Gastroesophageal sphincter (tissue), 4 donors: ENCODE results near the gene INTS15. TPM values are rescaled to one million over a fixed set of nuclear protein-coding genes. Genes with fewer than 3 reads are reported as not detected.
A peak's percentile ranks its signal among the peaks of the same experiment; 100 is the strongest.

ENCODE experiments used
- ATAC-seq: fragments of 150-250 bp; one replicate; pipeline ENCODE4 v1.9.1; 2016; ENCODE audit warnings: mild to moderate bottlenecking, moderate library complexity
- H3K27ac ChIP-seq, 4 donors: fragments of 200-600 bp; sonication (generic) in 3 of 4; 1 replicate in 3 of 4; 2 replicates in 1 of 4; pipeline ENCODE4 v1.5.1; 2016 to 2019
- H3K27me3 ChIP-seq: fragments of 200-600 bp; sonication (generic); one replicate; pipeline ENCODE4 v1.5.1; 2019
- H3K36me3 ChIP-seq, 2 donors: fragments of 200-600 bp; sonication (generic); one replicate each; pipeline ENCODE4 v1.5.1; 2019; ENCODE audit warnings: control low read depth in 1 of 2
- H3K4me1 ChIP-seq, 3 donors: fragments of 200-600 bp; sonication (generic); 1 replicate in 2 of 3; 2 replicates in 1 of 3; pipeline ENCODE4 v1.5.1; 2016 to 2019; ENCODE audit warnings: control low read depth in 2 of 3
- H3K4me3 ChIP-seq, 2 donors: fragments of 200-600 bp; sonication (generic); one replicate each; pipeline ENCODE4 v1.5.1; 2019; ENCODE audit warnings: mild to moderate bottlenecking in 1 of 2, moderate library complexity in 1 of 2
- H3K9me3 ChIP-seq, 3 donors: fragments of 200-600 bp; sonication (generic); one replicate each; pipeline ENCODE4 v1.5.1; 2017 to 2019; ENCODE audit warnings: control low read depth in 2 of 3
- EP300 ChIP-seq: sonication (generic); formaldehyde crosslinking; IDR thresholded peaks from one replicate; pipeline ENCODE4 v1.6.1; 2017; ENCODE audit warnings: antibody characterized with exemption, mild to moderate bottlenecking
- POLR2A ChIP-seq, 2 donors: fragments of 450-650 bp; IDR thresholded peaks; one replicate each; pipeline ENCODE4 v1.6.1; 2017; ENCODE audit warnings: antibody characterized with exemption in 2 of 2, mild to moderate bottlenecking in 2 of 2, moderate library complexity in 1 of 2
- POLR2AphosphoS5 ChIP-seq: sonication (generic); formaldehyde crosslinking; IDR thresholded peaks from one replicate; pipeline ENCODE4 v1.6.1; 2017; ENCODE audit warnings: antibody characterized with exemption
- WGBS, 2 donors: methylation state at CpG; one replicate each; pipeline ENCODE4 v1.1.5; 2018; ENCODE audit warnings: low coverage in 1 of 2; 5-methylcytosine and 5-hydroxymethylcytosine counted together
- total RNA-seq, 4 donors: library from RNA; depleted of rRNA; stranded (reverse); fragments of >200 nt; gene quantifications; one replicate each; pipeline ENCODE4 v1.1.0, GENCODE V29; 2016
- TF ChIP-seq, protein P1 (sequence below), 4 experiments: fragments of 200-600 bp in 2 of 4; fragments of 450-650 bp in 2 of 4; sonication (generic) in 1 of 4; IDR thresholded peaks; one replicate each; pipeline ENCODE4 v1.5.1; 2017 to 2019; ENCODE audit warnings: antibody characterized with exemption in 4 of 4, mild to moderate bottlenecking in 2 of 4, moderate library complexity in 2 of 4

Gene INTS15
- total RNA-seq, 4 donors from 2014 or later: 25.6 to 34.5 (median 32.5) TPM

DNA sequence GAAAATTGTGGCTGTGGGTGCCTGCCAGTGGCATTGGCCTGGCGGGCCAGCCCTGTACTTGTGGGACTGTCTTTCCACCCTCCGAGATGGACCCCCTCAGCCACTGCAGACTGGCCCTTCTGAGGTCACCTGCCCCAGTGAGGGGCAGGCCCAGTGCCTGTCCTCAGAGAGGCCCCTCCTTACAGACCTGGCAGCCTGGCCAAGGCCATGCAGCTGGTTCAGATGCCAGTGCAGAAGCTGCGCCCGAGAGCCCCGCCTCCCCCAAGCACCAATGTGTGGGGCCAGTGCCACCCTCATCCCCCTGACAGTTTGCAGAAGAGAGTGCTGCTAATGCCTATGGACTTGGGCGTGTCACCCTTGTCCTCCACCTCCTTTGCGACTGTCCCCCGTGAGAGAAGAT, 57.3 kb downstream of the INTS15 start:
- Histone ChIP-seq H3K36me3 (peaks cover 0 to 100% of the 10 kb centered on the region in 2 donors), H3K4me3 (no peak overlapping the region), H3K9me3 (peaks cover 0 to 3% (median 0%) of the 10 kb centered on the region in 3 donors), H3K4me1 (no peaks in the 10 kb centered on the region), H3K27me3 (no peaks in the 10 kb centered on the region), H3K27ac (no peak overlapping the region)
- WGBS, 2 donors: 55% methylated on average over 2 of the region's 8 CpGs; no CpG with 5 or more reads in 1 of the 2 donors
- ATAC-seq: no peak
- TF ChIP-seq, protein P1, sequence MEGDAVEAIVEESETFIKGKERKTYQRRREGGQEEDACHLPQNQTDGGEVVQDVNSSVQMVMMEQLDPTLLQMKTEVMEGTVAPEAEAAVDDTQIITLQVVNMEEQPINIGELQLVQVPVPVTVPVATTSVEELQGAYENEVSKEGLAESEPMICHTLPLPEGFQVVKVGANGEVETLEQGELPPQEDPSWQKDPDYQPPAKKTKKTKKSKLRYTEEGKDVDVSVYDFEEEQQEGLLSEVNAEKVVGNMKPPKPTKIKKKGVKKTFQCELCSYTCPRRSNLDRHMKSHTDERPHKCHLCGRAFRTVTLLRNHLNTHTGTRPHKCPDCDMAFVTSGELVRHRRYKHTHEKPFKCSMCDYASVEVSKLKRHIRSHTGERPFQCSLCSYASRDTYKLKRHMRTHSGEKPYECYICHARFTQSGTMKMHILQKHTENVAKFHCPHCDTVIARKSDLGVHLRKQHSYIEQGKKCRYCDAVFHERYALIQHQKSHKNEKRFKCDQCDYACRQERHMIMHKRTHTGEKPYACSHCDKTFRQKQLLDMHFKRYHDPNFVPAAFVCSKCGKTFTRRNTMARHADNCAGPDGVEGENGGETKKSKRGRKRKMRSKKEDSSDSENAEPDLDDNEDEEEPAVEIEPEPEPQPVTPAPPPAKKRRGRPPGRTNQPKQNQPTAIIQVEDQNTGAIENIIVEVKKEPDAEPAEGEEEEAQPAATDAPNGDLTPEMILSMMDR (IDR thresholded peaks at IDR 0.05): no peak
- no peak for TF ChIP-seq POLR2AphosphoS5
- no peak for TF ChIP-seq EP300
- no peak for TF ChIP-seq POLR2A (IDR thresholded peaks at IDR 0.05)

DNA sequence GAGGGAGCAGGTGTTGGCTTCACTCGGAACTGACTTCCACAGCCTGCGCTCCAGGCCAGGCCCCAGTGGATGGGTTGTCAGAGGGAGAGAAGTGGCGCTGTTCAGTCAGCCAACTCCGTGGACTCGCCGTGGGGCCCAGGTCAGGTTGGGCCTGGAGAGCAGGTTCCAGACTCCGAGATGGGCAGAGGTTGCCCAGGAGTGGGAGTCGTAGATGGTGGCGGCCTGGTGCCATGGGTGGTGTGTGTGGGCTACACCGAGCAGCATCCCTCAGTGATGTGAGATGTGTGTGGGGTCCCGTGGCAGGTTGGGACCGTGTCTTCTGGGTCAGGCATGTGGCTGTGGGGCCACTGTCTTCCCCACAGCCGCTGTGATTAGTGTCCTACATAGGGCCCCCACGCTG, 57.7 kb downstream of the INTS15 start:
- no peaks in the 10 kb centered on the region for H3K4me1 ChIP-seq
- peak; percentile 9 for ATAC-seq
- no CpG with 5 or more reads among the region's 14 CpGs for WGBS, 2 donors
- no peak overlapping the region for H3K4me3 ChIP-seq
- TF ChIP-seq POLR2A (IDR thresholded peaks at IDR 0.05) (no peak), EP300 (no peak), POLR2AphosphoS5 (no peak)
- TF ChIP-seq, protein P1 (IDR thresholded peaks at IDR 0.05): no peak
- no peaks in the 10 kb centered on the region for H3K27me3 ChIP-seq
- no peak overlapping the region for H3K27ac ChIP-seq
- H3K9me3 ChIP-seq: peaks cover 0 to 8% (median 0%) of the 10 kb centered on the region in 3 donors
- H3K36me3 ChIP-seq: peaks cover 0 to 100% of the 10 kb centered on the region in 2 donors

DNA sequence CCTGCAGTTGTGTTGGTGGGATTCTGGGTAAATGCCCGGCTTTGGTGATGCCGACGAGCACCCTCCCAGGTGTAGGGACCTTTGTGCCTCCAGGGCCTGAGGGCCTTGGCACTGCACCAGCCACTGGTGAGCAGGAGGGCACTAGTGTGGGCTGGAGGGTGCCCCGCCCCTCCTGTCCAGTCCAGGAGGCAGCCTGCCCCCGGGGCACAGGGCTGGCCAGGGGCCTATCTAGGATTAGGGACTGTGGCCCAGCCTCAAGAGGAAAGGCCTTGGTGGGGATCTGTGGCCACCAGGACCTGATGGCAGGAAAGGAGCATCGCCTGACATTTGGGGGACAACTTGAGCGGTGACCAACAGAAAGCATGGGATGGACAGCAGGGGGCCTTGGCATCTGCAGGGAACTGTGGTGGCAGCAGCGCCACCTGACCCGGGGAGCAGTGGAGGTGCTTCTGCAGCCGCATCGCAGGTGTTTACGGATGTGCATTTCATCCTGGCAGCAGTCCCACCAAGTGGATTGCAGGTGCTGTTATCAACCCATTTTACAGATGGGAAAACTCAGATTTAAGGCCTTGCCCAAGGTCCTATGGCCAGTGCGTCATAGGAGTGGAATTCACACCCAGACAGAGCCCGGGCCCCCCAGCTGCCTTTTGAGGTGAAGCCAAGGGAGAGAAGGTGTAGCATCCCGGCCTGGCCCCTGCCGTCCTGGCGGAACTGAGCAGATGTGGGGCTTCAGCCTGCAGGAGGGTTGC, 58.4 kb downstream of the INTS15 start:
- peaks cover 0 to 100% of the 10 kb centered on the region in 2 donors for H3K36me3 ChIP-seq
- no peak for ATAC-seq
- H3K27me3 ChIP-seq: no peaks in the 10 kb centered on the region
- peaks cover 0 to 9% (median 0%) of the 10 kb centered on the region in 3 donors for H3K9me3 ChIP-seq
- no peaks in the 10 kb centered on the region for H3K4me1 ChIP-seq
- 47% methylated on average over 2 of the region's 17 CpGs; no CpG with 5 or more reads in 1 of the 2 donors for WGBS, 2 donors
- H3K27ac ChIP-seq: no peak overlapping the region
- TF ChIP-seq POLR2AphosphoS5: no peak
- TF ChIP-seq, protein P1 (IDR thresholded peaks at IDR 0.05): no peak
- TF ChIP-seq EP300: no peak
- no peak overlapping the region for H3K4me3 ChIP-seq

GRCh38 chr7:6648815-6649104, 58.9 kb downstream of the INTS15 start:
- WGBS, 2 donors: 83 to 85% methylated on average over 1 to 2 of the region's 5 CpGs
- ATAC-seq: no peak
- H3K36me3 ChIP-seq: peaks cover 0 to 100% of the 10 kb centered on the region in 2 donors
- TF ChIP-seq EP300 (no peak), POLR2A (IDR thresholded peaks at IDR 0.05) (no peak), POLR2AphosphoS5 (no peak)
- TF ChIP-seq, protein P1 (IDR thresholded peaks at IDR 0.05): no peak
- H3K27ac ChIP-seq: no peak overlapping the region
- H3K27me3 ChIP-seq: no peaks in the 10 kb centered on the region
- peaks cover 0 to 9% (median 0%) of the 10 kb centered on the region in 3 donors for H3K9me3 ChIP-seq
- no peaks in the 10 kb centered on the region for H3K4me1 ChIP-seq
- H3K4me3 ChIP-seq: no peak overlapping the region
